HG02938 (cell line): Measurements from ENCODE around the gene PAM16.

Source experiments
- ATAC-seq: cut with Tn5 transposase; IDR thresholded peaks from one replicate; pipeline ENCODE4 v1.9.1; 2021; ENCODE audit warnings: mild to moderate bottlenecking, moderate library complexity; ENCODE audit not compliant: unreplicated experiment

PAM16 gene

DNA sequence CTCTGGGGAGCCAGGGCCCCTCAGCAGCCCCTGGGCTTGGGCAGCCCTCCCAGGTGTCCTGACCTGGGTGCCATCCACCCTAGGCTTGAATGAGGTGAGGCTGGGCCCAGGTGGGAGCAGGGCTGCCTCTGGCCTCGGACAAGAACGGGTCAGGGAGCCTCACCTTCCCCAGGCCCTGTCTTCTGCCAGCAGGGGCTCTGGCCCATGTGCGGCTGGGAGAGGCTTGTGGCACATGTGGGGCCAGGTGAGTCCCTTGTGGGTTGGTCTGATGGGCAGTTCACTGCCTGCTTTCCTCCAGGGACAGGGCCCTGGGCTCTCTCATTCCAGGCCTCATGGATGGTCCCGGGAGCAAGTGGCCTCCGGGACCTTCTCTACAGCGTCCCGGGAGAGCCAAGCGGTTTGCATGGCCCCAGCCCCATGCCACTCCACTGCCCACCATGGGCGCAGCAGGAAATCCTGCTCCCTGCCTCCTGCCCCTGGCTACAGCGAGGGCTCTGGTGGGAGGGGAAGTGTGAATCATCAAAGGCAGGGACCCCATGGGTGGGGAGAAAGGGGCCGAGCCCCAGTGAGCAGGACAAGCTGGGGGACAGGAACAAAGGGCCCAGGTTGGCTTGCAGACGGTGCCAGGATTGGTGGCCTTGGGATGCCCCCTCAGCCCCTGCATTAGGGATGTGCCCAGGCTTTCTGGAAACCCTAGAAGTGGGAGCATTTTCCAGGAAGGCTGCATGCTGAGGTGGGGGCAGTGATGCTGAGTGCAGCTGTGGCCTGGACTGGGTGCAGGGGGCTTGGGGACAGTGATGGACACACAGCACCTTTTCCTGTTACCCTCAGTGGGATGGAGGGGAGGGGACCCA, 32.7 kb upstream of the PAM16 start:
- ATAC-seq, result no peak

DNA sequence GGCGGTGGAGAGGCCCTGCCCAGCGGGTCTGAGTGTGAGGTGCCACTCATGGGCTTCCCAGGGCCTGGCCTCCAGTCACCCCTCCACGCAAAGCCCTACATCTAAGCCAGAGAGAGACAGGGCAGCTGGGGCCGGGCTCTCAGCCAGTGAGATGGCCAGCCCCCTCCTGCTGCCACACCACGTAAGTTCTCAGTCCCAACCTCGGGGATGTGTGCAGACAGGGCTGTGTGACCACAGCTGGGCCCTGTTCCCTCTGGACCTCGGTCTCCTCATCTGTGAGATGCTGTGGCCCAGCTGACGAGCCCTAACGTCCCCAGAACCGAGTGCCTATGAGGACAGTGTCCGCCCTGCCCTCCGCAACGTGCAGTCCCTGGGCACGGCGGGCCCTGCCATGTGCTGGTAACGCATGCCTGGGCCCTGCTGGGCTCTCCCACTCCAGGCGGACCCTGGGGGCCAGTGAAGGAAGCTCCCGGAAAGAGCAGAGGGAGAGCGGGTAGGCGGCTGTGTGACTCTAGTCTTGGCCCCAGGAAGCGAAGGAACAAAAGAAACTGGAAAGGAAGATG, 31.8 kb upstream of the PAM16 start:
- no peak for ATAC-seq

GRCh38 chr16:4381935-4382794, 31.0 kb upstream of the PAM16 start:
- ATAC-seq, result no peak

GRCh38 chr16:4381072-4381934, 30.2 kb upstream of the PAM16 start:
- ATAC-seq, result no peak

DNA sequence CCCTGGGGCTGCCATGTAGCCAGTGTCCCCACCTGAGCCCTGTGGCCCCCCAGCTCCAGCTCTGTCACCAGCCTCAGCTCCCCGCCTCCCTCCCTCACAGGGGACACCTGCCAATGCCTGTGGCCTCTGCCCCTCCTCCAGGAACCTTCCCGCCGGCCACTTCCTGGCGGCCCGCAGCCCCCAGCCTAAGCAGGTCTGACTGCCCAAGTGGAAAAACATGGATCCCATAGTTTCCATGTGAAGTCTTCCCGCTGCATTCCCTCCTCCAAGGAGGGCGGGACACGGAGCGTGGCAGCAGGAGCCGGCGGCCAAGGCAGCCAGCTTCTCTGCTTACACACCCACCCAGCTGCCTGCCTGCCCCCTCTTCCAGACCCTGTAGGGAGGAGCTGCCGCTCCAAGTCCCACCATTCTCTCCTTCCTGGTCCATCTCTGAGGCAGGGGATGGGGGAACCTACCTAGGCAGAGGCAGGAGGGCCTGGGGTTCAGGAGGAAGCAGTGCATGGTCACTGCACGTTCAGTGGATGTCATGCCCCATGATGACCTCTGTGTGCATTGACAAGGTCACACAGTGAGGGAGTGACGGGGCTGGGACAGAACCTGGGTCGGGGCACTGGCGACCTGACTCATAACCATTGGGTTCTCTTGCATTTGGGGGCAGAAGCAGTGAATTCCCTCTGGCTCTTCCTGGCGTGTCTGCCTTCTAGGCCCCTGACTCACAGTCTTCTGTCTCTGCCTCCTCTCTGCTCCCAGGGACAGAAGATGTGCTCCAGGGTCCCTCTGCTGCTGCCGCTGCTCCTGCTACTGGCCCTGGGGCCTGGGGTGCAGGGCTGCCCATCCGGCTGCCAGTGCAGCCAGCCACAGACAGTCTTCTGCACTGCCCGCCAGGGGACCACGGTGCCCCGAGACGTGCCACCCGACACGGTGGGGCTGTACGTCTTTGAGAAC, 29.3 kb upstream of the PAM16 start:
- ATAC-seq, result no peak

DNA sequence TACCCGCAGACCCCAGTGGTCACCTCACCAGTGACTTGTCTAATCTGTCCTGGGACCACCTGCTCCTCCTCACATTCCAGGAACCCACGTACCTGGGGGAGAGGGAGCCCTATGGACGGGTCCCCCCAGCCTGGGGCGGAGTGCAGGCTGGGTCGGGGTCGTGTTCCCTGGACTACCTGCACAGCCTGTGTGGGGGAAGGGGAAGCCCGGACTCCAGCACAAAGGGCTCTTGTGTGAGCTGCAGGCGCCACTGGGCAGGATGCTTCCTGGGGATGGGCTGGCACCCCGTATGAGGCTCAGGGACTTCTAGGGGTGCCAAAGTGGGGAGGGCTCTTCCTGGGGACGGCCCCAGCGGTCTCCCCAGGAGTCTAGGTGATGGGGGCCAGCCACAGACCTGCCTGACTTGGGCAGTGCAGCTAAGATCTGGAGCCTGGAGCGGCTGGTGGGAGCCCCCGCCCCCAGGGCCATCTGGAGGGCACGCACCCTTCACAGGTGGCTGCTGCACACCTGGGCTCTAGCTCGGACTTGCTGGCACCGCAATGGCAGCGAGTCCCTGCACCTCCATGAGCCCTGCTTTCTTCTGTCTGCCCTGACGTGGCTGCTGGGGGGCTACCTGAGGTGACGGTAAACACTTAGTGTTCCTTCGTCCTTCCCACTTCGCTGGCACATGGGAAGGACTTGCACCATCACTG, 28.0 kb upstream of the PAM16 start:
- no peak for ATAC-seq

- no peak for ATAC-seq
Observed at GRCh38 chr16:4378161-4378666, 27.1 kb upstream of the PAM16 start.

GRCh38 chr16:4377573-4378154, 26.5 kb upstream of the PAM16 start:
- no peak for ATAC-seq

DNA sequence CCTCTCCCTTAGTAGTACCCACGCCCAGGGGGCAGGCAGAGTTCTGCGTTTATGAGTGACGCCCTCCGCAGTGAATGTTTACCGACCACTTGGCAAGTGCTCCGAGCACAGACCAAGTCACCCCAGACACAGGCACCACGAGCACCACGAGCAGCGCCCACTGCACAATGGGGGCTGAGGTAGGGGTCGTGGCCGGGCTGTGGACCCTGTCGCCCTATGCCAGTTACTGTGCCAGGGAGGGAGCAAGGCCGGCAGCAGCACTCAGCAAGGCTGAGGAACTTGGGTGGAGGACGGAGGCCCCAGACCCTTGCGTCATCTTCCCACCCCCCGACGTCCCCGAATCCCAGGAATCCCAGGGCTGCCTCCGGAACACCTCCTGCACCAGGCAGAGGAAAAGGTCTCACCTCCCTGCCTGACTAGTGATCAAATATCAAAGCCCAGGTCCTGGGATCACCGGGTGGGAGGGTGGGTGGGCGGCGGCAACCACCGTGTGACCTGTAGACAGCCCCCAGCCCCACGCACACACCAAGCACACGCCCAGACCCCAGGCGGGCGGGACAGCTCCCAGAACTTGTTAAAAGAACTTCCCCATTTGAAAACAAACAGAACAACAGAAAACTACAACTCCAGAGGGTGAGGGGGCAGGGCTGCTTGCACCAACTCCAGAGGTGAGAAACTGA, 25.9 kb upstream of the PAM16 start:
- no peak for ATAC-seq

- no peak for ATAC-seq
Observed at GRCh38 chr16:4376126-4376892, 25.2 kb upstream of the PAM16 start.

GRCh38 chr16:4375717-4376116, 24.6 kb upstream of the PAM16 start:
- ATAC-seq, result no peak

DNA sequence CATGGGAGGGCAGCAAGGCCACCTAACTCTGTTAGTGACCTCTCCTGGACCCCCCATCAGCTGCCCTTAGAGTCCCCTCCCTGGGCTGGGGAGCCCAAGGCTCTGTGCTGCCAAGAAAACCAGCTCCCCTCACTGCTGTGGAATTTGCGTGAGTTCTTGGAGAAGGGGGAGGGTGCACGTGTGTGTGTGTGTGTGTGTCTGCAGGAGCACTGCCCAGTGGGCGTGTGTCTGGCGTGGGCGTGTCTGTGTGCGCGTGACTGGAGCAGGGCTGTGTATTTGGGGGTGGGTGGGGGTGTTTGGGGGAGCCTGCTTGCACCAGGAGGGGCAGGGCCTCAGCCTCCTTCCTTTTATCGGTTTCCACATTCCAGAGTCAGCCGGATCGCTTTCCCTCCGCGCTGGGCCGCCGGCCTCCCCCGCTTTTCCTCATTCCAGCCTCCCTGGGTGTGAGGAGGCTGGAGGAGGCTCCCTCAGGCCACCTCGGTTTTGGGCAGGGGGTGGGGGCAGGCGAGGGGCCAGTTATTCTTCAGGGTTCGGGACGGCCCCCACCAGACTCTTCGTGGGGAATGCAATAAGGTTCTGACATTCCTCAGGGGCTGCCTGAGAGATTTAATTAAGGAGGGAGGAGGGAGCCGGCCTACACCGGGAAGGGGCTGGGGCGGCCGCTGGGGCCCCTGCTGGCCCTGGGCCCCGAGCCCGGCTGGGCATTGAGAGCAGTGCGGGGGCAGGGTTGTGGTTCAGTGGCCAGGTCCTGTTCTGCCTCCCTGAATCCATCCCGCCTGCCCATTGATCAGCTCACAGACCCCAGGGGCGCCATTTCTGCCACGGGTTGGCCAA, 23.0 kb upstream of the PAM16 start:
- ATAC-seq, result no peak

DNA sequence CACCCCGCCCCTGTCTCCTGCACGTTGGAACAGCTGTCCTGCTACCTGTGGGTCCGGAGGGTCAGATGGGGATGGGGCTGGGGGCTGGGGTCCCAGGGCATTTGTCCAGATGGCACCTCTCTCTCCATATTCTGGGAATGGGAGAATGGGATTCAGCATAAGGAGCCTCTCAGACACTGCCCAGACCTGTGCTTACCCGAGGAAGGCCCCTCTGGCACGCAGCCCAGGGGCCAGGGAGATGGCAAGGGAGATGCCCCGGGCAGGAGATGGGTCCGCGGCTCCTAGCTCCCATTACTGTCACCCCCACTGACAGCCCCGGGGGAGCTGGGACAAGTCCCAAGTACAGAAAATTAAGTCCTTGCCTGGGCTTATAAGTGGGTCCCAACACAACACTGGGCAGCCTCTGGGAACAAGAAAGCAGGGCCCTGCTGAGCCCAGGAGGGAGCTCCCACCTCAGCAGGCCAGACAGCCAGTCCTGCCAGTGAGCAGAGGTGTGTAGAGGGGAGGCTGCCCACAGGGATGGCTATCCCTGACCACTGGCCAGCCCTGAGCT, 22.3 kb upstream of the PAM16 start:
- ATAC-seq, result no peak

- no peak for ATAC-seq
Observed at GRCh38 chr16:4372578-4373355, 21.6 kb upstream of the PAM16 start.

GRCh38 chr16:4372001-4372577, 21.0 kb upstream of the PAM16 start:
- ATAC-seq, result no peak
